CD4-positive, alpha-beta memory T cell (primary cell): ENCODE data around the gene PSMF1. TPM values are rescaled to one million over a fixed set of nuclear protein-coding genes. Genes with fewer than 3 reads are reported as not detected.

Experiments used
- CTCF ChIA-PET: fragments of 350-600 bp; sonication (Branson Sonifier 250); formaldehyde crosslinking; loops from one replicate; lab custom pipeline; 2021; ENCODE audit warnings: inconsistent platforms; ENCODE audit not compliant: partially characterized antibody; lab: Charles Lee
- POLR2A ChIA-PET: fragments of 350-600 bp; sonication (Branson Sonifier 250); formaldehyde crosslinking; loops from one replicate; lab custom pipeline; 2021; ENCODE audit not compliant: partially characterized antibody; lab: Charles Lee
- DNase-seq, 5 donors: peaks; one replicate each; pipeline versions ENCODE4 v3.0.0 to v3.0.0-alpha.2; 2020 to 2022; ENCODE audit warnings: mixed read lengths in 1 of 5
- H3K27ac ChIP-seq: one replicate; pipeline ENCODE4 v1.7.0; 2013; ENCODE audit warnings: low read depth, low read length
- H3K27me3 ChIP-seq: 2 replicates; pipeline ENCODE4 v1.7.0; 2013; ENCODE audit warnings: mild to moderate bottlenecking, low read length, moderate library complexity; ENCODE audit not compliant: insufficient read depth
- H3K36me3 ChIP-seq: 2 replicates; pipeline ENCODE4 v1.7.0; 2013; ENCODE audit warnings: mild to moderate bottlenecking, low read length, moderate library complexity; ENCODE audit not compliant: insufficient read depth
- H3K4me1 ChIP-seq: 2 replicates; pipeline ENCODE4 v1.7.0; 2013; ENCODE audit warnings: mild to moderate bottlenecking, low read length, moderate library complexity; ENCODE audit not compliant: insufficient read depth
- H3K4me3 ChIP-seq, 2 donors: one replicate each; pipeline ENCODE4 v1.7.0; 2013; ENCODE audit warnings: low read length in 2 of 2, mild to moderate bottlenecking in 1 of 2
- H3K9me3 ChIP-seq, 2 donors: one replicate each; pipeline ENCODE4 v1.7.0; 2013; ENCODE audit warnings: low read length in 2 of 2, control low read depth in 1 of 2; ENCODE audit not compliant: control insufficient read depth in 1 of 2
- H3K27ac Mint-ChIP-seq, 7 donors: one replicate each; pipeline ENCODE4 v1.8.0; 2020 to 2021; ENCODE audit warnings: mixed read lengths in 7 of 7, mild to moderate bottlenecking in 6 of 7, inconsistent platforms in 3 of 7, moderate library complexity in 3 of 7
- H3K27me3 Mint-ChIP-seq, 2 donors: one replicate each; pipeline ENCODE4 v1.8.0; 2020 to 2021; ENCODE audit warnings: mixed read lengths in 2 of 2
- H3K36me3 Mint-ChIP-seq, 2 donors: one replicate each; pipeline ENCODE4 v1.8.0; 2020 to 2021; ENCODE audit warnings: mixed read lengths in 2 of 2, inconsistent platforms in 1 of 2, mild to moderate bottlenecking in 1 of 2
- H3K4me1 Mint-ChIP-seq, 4 donors: one replicate each; pipeline ENCODE4 v1.8.0; 2020 to 2021; ENCODE audit warnings: mixed read lengths in 4 of 4, mild to moderate bottlenecking in 1 of 4
- H3K4me3 Mint-ChIP-seq, 8 donors: one replicate each; pipeline ENCODE4 v1.8.0; 2020 to 2021; ENCODE audit warnings: mixed read lengths in 8 of 8, mild to moderate bottlenecking in 7 of 8, moderate library complexity in 6 of 8, inconsistent platforms in 3 of 8
- H3K9me3 Mint-ChIP-seq, 8 donors: one replicate each; pipeline ENCODE4 v1.8.0; 2020 to 2021; ENCODE audit warnings: mixed read lengths in 8 of 8, mild to moderate bottlenecking in 5 of 8, inconsistent platforms in 3 of 8, moderate library complexity in 1 of 8
- intact Hi-C: fragments of 100-400 bp; cut with micrococcal nuclease; formaldehyde crosslinking; loops from one replicate; pipeline ENCODE4 v1.15.1; 2023
- polyA plus RNA-seq, 2 donors: library from polyadenylated mRNA; unstranded; fragments of 300-500 nt; fragmentation: Illumina TruSeq; gene quantifications; one replicate each; pipeline ENCODE4 v1.2.3, GENCODE V29; 2021
- total RNA-seq, 2 experiments: library from RNA; stranded (reverse); gene quantifications; one replicate each; pipeline ENCODE4 v1.2.3, GENCODE V29; 2021

The PSMF1 gene
- total and polyA plus RNA-seq, 4 experiments from 2014 or later = 118 to 189 (median 128) TPM

DNA sequence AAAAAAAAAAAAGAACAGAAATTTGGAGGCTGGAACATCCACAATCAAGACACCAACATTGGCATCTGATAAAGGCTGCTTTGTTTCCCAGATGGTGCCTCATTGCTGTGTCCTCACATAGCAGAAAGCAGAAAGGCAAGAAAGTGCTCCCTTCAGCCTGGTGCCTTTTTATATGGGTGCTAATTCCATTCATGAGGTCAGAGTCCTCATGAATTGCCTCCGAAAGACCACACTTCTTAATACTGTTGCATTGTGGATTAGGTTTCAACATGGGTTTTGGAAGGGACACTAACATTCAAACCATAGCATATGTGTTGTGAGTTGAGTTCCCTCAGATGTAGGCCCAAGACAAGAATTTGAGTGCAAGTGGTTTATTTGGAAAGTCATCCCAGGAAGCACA lies 76.8 kb downstream of the PSMF1 start:
- Histone ChIP-seq H3K4me3 (no peak overlapping the region), H3K36me3 (no peaks in the 10 kb centered on the region), H3K27ac (no peak overlapping the region), H3K27me3 (no peaks in the 10 kb centered on the region), H3K9me3 (no peaks in the 10 kb centered on the region), H3K4me1 (no peaks in the 10 kb centered on the region)
- intact Hi-C loops = no loop called here
- POLR2A ChIA-PET = no interaction called here
- Mint-ChIP-seq H3K27me3 (no peaks in the 10 kb centered on the region), H3K9me3 (peaks cover 0 to 2% (median 0%) of the 10 kb centered on the region in 8 donors), H3K4me1 (peaks cover 0 to 6% (median 4%) of the 10 kb centered on the region in 4 donors), H3K36me3 (no peaks in the 10 kb centered on the region), H3K4me3 (no peak overlapping the region), H3K27ac (no peak overlapping the region)
- CTCF ChIA-PET = no interaction called here
- no peak for DNase-seq

- no peaks in the 10 kb centered on the region for H3K27me3 ChIP-seq
- H3K4me3 ChIP-seq = no peak overlapping the region
- H3K9me3 ChIP-seq = no peaks in the 10 kb centered on the region
- intact Hi-C loops = no loop called here
- Mint-ChIP-seq H3K27me3 (no peaks in the 10 kb centered on the region), H3K36me3 (no peaks in the 10 kb centered on the region), H3K9me3 (peaks cover 0 to 2% (median 0%) of the 10 kb centered on the region in 8 donors), H3K27ac (no peak overlapping the region), H3K4me1 (peaks cover 0 to 6% (median 5%) of the 10 kb centered on the region in 4 donors), H3K4me3 (no peak overlapping the region)
- no peak for DNase-seq
- ChIA-PET CTCF (no interaction called here), POLR2A (no interaction called here)
- H3K27ac ChIP-seq = no peak overlapping the region
- H3K4me1 ChIP-seq = no peaks in the 10 kb centered on the region
- H3K36me3 ChIP-seq = no peaks in the 10 kb centered on the region
Observed at GRCh38 chr20:1196634-1197033, 78.2 kb downstream of the PSMF1 start.

DNA sequence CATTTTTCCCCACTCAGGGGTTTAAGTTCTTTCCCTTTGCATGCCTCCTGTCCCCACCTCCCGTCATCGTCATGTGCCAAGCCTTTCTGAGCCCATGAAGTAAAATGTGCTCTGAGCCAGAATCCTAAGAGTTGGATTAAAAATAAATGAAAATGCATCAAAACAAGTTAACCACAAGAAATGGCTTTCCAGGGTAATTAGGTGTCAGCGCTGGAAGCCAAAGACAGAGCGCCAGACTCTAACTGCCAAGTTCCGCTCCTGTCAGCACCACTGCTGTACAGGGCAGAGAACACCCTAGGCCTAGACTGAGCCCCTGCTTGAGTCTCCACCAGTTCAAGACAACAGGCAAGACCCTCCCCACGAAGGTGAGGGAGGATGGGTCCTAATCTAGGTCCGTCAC lies 79.4 kb downstream of the PSMF1 start:
- no peaks in the 10 kb centered on the region for H3K36me3 ChIP-seq
- H3K27ac Mint-ChIP-seq = no peak overlapping the region
- H3K27me3 ChIP-seq = no peaks in the 10 kb centered on the region
- H3K27ac ChIP-seq = no peak overlapping the region
- peaks cover 0 to 2% (median 0%) of the 10 kb centered on the region in 8 donors for H3K9me3 Mint-ChIP-seq
- POLR2A ChIA-PET = no interaction called here
- no peak overlapping the region for H3K4me3 ChIP-seq
- no peak overlapping the region for H3K4me3 Mint-ChIP-seq
- no peaks in the 10 kb centered on the region for H3K4me1 ChIP-seq
- no peaks in the 10 kb centered on the region for H3K9me3 ChIP-seq
- intact Hi-C loops = no loop called here
- H3K27me3 Mint-ChIP-seq = peaks cover 0 to 1% of the 10 kb centered on the region in 2 donors
- H3K4me1 Mint-ChIP-seq = peaks cover 0 to 6% (median 5%) of the 10 kb centered on the region in 4 donors
- H3K36me3 Mint-ChIP-seq = no peaks in the 10 kb centered on the region
- no peak for DNase-seq
- CTCF ChIA-PET = no interaction called here

- no peak for DNase-seq
- H3K27me3 ChIP-seq = no peaks in the 10 kb centered on the region
- no peak overlapping the region for H3K27ac ChIP-seq
- H3K36me3 ChIP-seq = no peaks in the 10 kb centered on the region
- H3K27ac Mint-ChIP-seq = no peak overlapping the region
- no peaks in the 10 kb centered on the region for H3K36me3 Mint-ChIP-seq
- ChIA-PET POLR2A (no interaction called here), CTCF (no interaction called here)
- no peak overlapping the region for H3K4me3 ChIP-seq
- no peaks in the 10 kb centered on the region for H3K4me1 ChIP-seq
- H3K27me3 Mint-ChIP-seq = peaks cover 0 to 1% of the 10 kb centered on the region in 2 donors
- H3K4me1 Mint-ChIP-seq = peaks cover 0 to 6% (median 5%) of the 10 kb centered on the region in 4 donors
- H3K4me3 Mint-ChIP-seq = no peak overlapping the region
- no peaks in the 10 kb centered on the region for H3K9me3 ChIP-seq
- intact Hi-C loops = no loop called here
- H3K9me3 Mint-ChIP-seq = peaks cover 0 to 2% (median 0%) of the 10 kb centered on the region in 8 donors
Observed at GRCh38 chr20:1198751-1199150, 80.3 kb downstream of the PSMF1 start.

- H3K27ac ChIP-seq = no peak overlapping the region
- no peaks in the 10 kb centered on the region for H3K4me1 ChIP-seq
- Mint-ChIP-seq H3K4me1 (peaks cover 0 to 6% (median 5%) of the 10 kb centered on the region in 4 donors), H3K9me3 (peaks cover 0 to 2% (median 0%) of the 10 kb centered on the region in 8 donors), H3K27me3 (peaks cover 0 to 1% of the 10 kb centered on the region in 2 donors), H3K36me3 (no peaks in the 10 kb centered on the region), H3K27ac (peak overlapping the region in 1 of 7 donors; percentile 17), H3K4me3 (no peak overlapping the region)
- no peak overlapping the region for H3K4me3 ChIP-seq
- H3K9me3 ChIP-seq = no peaks in the 10 kb centered on the region
- no peaks in the 10 kb centered on the region for H3K36me3 ChIP-seq
- CTCF ChIA-PET = interaction anchor here (1.1 kb wide), 1 partner anchor 14 kb away, joined by 4 read pairs; no protein-coding TSS in a partner anchor
- intact Hi-C loops = no loop called here
- no peak for DNase-seq
- no peaks in the 10 kb centered on the region for H3K27me3 ChIP-seq
- POLR2A ChIA-PET = no interaction called here
Observed at GRCh38 chr20:1199212-1199873, 80.9 kb downstream of the PSMF1 start.

DNA sequence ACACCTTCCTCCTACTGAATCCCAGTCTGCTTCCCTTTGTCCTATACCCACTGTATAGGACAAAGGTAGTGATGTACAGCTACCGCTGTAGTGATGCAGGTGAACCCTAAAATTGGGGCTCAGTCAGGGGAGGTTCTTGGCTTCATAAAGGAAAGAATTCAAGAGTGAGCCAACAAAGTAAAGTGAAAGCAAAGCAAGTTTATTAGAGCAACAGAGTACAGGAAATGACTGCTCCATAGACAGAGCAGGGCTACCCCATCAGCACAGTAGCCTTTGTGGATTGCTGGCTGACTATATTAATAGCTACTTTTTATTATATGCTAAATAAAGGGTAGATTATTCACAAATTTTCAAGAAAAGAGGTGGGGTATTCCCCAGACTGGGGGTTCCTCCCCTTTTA lies 81.6 kb downstream of the PSMF1 start:
- intact Hi-C loops = no loop called here
- Histone ChIP-seq H3K27me3 (no peaks in the 10 kb centered on the region), H3K36me3 (no peaks in the 10 kb centered on the region), H3K9me3 (no peaks in the 10 kb centered on the region), H3K27ac (no peak overlapping the region), H3K4me1 (no peaks in the 10 kb centered on the region), H3K4me3 (no peak overlapping the region)
- no peak overlapping the region for H3K27ac Mint-ChIP-seq
- H3K36me3 Mint-ChIP-seq = no peaks in the 10 kb centered on the region
- peaks cover 0 to 1% of the 10 kb centered on the region in 2 donors for H3K27me3 Mint-ChIP-seq
- DNase-seq = no peak
- CTCF ChIA-PET = interaction anchor here (1.1 kb wide), 1 partner anchor 13 kb away, joined by 4 read pairs; no protein-coding TSS in a partner anchor
- H3K4me3 Mint-ChIP-seq = no peak overlapping the region
- POLR2A ChIA-PET = no interaction called here
- peaks cover 0 to 6% (median 5%) of the 10 kb centered on the region in 4 donors for H3K4me1 Mint-ChIP-seq
- H3K9me3 Mint-ChIP-seq = peaks cover 0 to 2% (median 0%) of the 10 kb centered on the region in 8 donors

- Mint-ChIP-seq H3K4me1 (peaks cover 0 to 6% (median 5%) of the 10 kb centered on the region in 4 donors), H3K36me3 (no peaks in the 10 kb centered on the region), H3K9me3 (no peaks in the 10 kb centered on the region), H3K4me3 (no peak within 1 kb of the TSS), H3K27ac (no peak within 1 kb of the TSS), H3K27me3 (peaks cover 1 to 3% of the 10 kb centered on the region in 2 donors)
- DNase-seq = no peak
- no peaks in the 10 kb centered on the region for H3K9me3 ChIP-seq
- H3K4me1 ChIP-seq = no peaks in the 10 kb centered on the region
- intact Hi-C loops = no loop called here
- no peak within 1 kb of the TSS for H3K4me3 ChIP-seq
- no peaks in the 10 kb centered on the region for H3K27me3 ChIP-seq
- H3K36me3 ChIP-seq = no peaks in the 10 kb centered on the region
- POLR2A ChIA-PET = no interaction called here
- H3K27ac ChIP-seq = no peak within 1 kb of the TSS
- CTCF ChIA-PET = no interaction called here
Observed at GRCh38 chr20:1202762-1203504, 84.5 kb downstream of the PSMF1 start, which contains the start of gene C20orf202. Gene C20orf202 (plus strand): TSS chr20:1203454. CDS start chr20:1203586, 132 bp downstream.
